ENCODE measurements around the gene ARID4A. TPM values are rescaled to one million over a fixed set of nuclear protein-coding genes. Genes with fewer than 3 reads are reported as not detected.

Gene ARID4A
- total and polyA plus RNA-seq, 9 of the 15 experiments (the other 6 are each of a cell fraction or from before 2014, with no cell fraction given), result 2.4 to 11.5 (median 8.7) TPM

GRCh38 chr14:58297762-58298476, 436 bp upstream of the ARID4A start (continued):
- TF ChIP-seq FOXM1 (IDR thresholded peaks at IDR 0.05; ENCODE audit: low read depth) (peak; percentile 31; the same call in 1 of the 2 replicates), FOXM1 (CRISPR knock-in tag; IDR thresholded peaks at IDR 0.05; ENCODE audit: low read depth) (no peak), LCOR (CRISPR knock-in tag; IDR thresholded peaks at IDR 0.05) (no peak), CSDE1 (IDR thresholded peaks at IDR 0.05) (peak in 1 of 2 experiments; percentile 47; a peak in 1 of 4 replicates), SMC3 (conservative IDR thresholded peaks at IDR 0.05; ENCODE audit: insufficient read depth, low read depth, low read length) (no peak), ELF2 (CRISPR knock-in tag; IDR thresholded peaks at IDR 0.05) (no peak), NFYB (IDR thresholded peaks at IDR 0.05; ENCODE audit: extremely low read depth, insufficient read length) (peak; percentile 84), ZNF3 (CRISPR knock-in tag; IDR thresholded peaks at IDR 0.05) (no peak), MAFF (IDR thresholded peaks at IDR 0.05; ENCODE audit: low read length) (no peak), TAF1 (IDR thresholded peaks at IDR 0.05; ENCODE audit: control insufficient read depth, extremely low read depth, insufficient read depth, low read length, severe bottlenecking) (peak; percentile 79), SPI1 (IDR thresholded peaks at IDR 0.05; ENCODE audit: borderline replicate concordance, low read depth, low read length) (no peak), ILK (tag; IDR thresholded peaks at IDR 0.05; ENCODE audit: borderline replicate concordance, low read depth) (no peak; the same call in 1 of the 2 replicates), BCOR (IDR thresholded peaks at IDR 0.05) (no peak), CXXC5 (CRISPR knock-in tag; IDR thresholded peaks at IDR 0.05) (peak; percentile 73), KLF1 (tag; IDR thresholded peaks at IDR 0.05) (no peak; the same call in 1 of the 2 replicates), ETV5 (CRISPR knock-in tag; IDR thresholded peaks at IDR 0.05; ENCODE audit: low read depth) (peak; percentile 92), ADNP (tag; IDR thresholded peaks at IDR 0.05) (no peak), FIP1L1 (IDR thresholded peaks at IDR 0.05; ENCODE audit: low read depth, low read length, poor library complexity, severe bottlenecking) (no peak), YBX1 (IDR thresholded peaks at IDR 0.05) (no peak), ZNF175 (CRISPR knock-in tag; IDR thresholded peaks at IDR 0.05; ENCODE audit: low read depth) (peak; percentile 99), SMAD2 (IDR thresholded peaks at IDR 0.05; ENCODE audit: low read depth, low read length) (no peak), CBX1 (IDR thresholded peaks at IDR 0.05; ENCODE audit: low read depth) (no peak), POLR2H (tag; IDR thresholded peaks at IDR 0.05; ENCODE audit: low read depth) (peak; percentile 92), ARHGAP35 (IDR thresholded peaks at IDR 0.05; ENCODE audit: partially characterized antibody) (no peak), SRF (CRISPR knock-in tag; IDR thresholded peaks at IDR 0.05) (no peak), ZKSCAN3 (CRISPR knock-in tag; IDR thresholded peaks at IDR 0.05) (no peak), BRD4 (IDR thresholded peaks at IDR 0.05) (no peak; the same call in 1 of the 2 replicates)
- TF ChIP-seq, protein P1, sequence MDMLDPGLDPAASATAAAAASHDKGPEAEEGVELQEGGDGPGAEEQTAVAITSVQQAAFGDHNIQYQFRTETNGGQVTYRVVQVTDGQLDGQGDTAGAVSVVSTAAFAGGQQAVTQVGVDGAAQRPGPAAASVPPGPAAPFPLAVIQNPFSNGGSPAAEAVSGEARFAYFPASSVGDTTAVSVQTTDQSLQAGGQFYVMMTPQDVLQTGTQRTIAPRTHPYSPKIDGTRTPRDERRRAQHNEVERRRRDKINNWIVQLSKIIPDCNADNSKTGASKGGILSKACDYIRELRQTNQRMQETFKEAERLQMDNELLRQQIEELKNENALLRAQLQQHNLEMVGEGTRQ (CRISPR knock-in tag; IDR thresholded peaks at IDR 0.05), result no peak
- TF ChIP-seq, protein P2, sequence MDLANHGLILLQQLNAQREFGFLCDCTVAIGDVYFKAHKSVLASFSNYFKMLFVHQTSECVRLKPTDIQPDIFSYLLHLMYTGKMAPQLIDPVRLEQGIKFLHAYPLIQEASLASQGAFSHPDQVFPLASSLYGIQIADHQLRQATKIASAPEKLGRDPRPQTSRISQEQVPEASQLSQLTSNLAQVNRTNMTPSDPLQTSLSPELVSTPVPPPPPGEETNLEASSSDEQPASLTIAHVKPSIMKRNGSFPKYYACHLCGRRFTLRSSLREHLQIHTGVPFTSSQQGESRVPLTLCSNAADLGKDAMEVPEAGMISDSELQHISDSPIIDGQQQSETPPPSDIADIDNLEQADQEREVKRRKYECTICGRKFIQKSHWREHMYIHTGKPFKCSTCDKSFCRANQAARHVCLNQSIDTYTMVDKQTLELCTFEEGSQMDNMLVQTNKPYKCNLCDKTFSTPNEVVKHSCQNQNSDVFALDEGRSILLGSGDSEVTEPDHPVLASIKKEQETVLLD (IDR thresholded peaks at IDR 0.05), result no peak
- TF ChIP-seq, protein P3, sequence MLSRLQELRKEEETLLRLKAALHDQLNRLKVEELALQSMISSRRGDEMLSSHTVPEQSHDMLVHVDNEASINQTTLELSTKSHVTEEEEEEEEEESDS (CRISPR knock-in tag; IDR thresholded peaks at IDR 0.05), result no peak
